ENCODE data around the gene TANGO6.

The TANGO6 gene

GRCh38 chr16:68961778-68962402 is 118.6 kb downstream of the TANGO6 start:
- H3K4me3 ChIP-seq (ENCODE audit: low read length) = no peak overlapping the region
- TF ChIP-seq CTCF (conservative IDR thresholded peaks at IDR 0.05; ENCODE audit: low read length) = no peak
- DNase-seq (ENCODE audit: low read depth) = no peak

GRCh38 chr16:68969338-68969737 is 126.0 kb downstream of the TANGO6 start:
- DNase-seq (ENCODE audit: low read depth) = no peak
- no peak for TF ChIP-seq CTCF (conservative IDR thresholded peaks at IDR 0.05; ENCODE audit: low read length)
- no peak overlapping the region for H3K4me3 ChIP-seq (ENCODE audit: low read length)

- TF ChIP-seq CTCF (conservative IDR thresholded peaks at IDR 0.05; ENCODE audit: low read length) = no peak
- H3K4me3 ChIP-seq (ENCODE audit: low read length) = no peak overlapping the region
- no peak for DNase-seq (ENCODE audit: low read depth)
Observed at GRCh38 chr16:68972013-68972412, 128.7 kb downstream of the TANGO6 start.

- peak; percentile 60 for TF ChIP-seq CTCF (conservative IDR thresholded peaks at IDR 0.05; ENCODE audit: low read length)
- H3K4me3 ChIP-seq (ENCODE audit: low read length) = no peak overlapping the region
- DNase-seq (ENCODE audit: low read depth) = peak; percentile 59
Observed at GRCh38 chr16:68972720-68973119, 129.4 kb downstream of the TANGO6 start.

- no peak overlapping the region for H3K4me3 ChIP-seq (ENCODE audit: low read length)
- no peak for DNase-seq (ENCODE audit: low read depth)
- TF ChIP-seq CTCF (conservative IDR thresholded peaks at IDR 0.05; ENCODE audit: low read length) = no peak
Observed at GRCh38 chr16:68973611-68974120, 130.3 kb downstream of the TANGO6 start.

- DNase-seq (ENCODE audit: low read depth) = no peak
- TF ChIP-seq CTCF (conservative IDR thresholded peaks at IDR 0.05; ENCODE audit: low read length) = no peak
- H3K4me3 ChIP-seq (ENCODE audit: low read length) = no peak overlapping the region
Observed at GRCh38 chr16:68978303-68978954, 135.1 kb downstream of the TANGO6 start.
